Body of pancreas (tissue), 4 donors: ENCODE results near the gene ERLIN1. TPM values are rescaled to one million over a fixed set of nuclear protein-coding genes. Genes with fewer than 3 reads are reported as not detected.

Experiments used
- ATAC-seq: fragments of 150-250 bp; one replicate; pipeline ENCODE4 v1.9.1; 2016
- DNase-seq, 4 donors: peaks; one replicate each; pipeline ENCODE4 v3.0.0-alpha.2; 2019
- H3K27ac ChIP-seq, 4 donors: fragments of 200-600 bp; sonication (generic); 1 replicate in 3 of 4; 2 replicates in 1 of 4; pipeline versions ENCODE4 v1.5.1 to v1.6.1; 2016 to 2019; ENCODE audit warnings: mild to moderate bottlenecking in 1 of 4, mixed read lengths in 1 of 4, moderate library complexity in 1 of 4
- H3K27me3 ChIP-seq, 2 donors: fragments of 200-600 bp; sonication (generic); one replicate each; pipeline ENCODE4 v1.6.0; 2016; ENCODE audit warnings: mild to moderate bottlenecking in 1 of 2
- H3K36me3 ChIP-seq, 2 donors: fragments of 200-600 bp; sonication (generic); replicated peaks in 1 of 2; 2 replicates each; pipeline ENCODE4 v1.5.1; 2016; ENCODE audit warnings: low read depth in 2 of 2; ENCODE audit not compliant: insufficient read depth in 1 of 2
- H3K4me1 ChIP-seq: fragments of 200-600 bp; sonication (generic); one replicate; pipeline ENCODE4 v1.6.0; 2016
- H3K4me3 ChIP-seq, 2 donors: fragments of 200-600 bp; sonication (generic); 1 replicate in 1 of 2; 2 replicates in 1 of 2; pipeline ENCODE4 v1.5.1; 2016 to 2019
- H3K9me3 ChIP-seq, 3 donors: fragments of 200-600 bp; sonication (generic); 1 replicate in 2 of 3; 2 replicates in 1 of 3; pipeline ENCODE4 v1.5.1; 2016
- POLR2A ChIP-seq, 3 donors: fragments of 450-650 bp; IDR thresholded peaks; one replicate each; pipeline ENCODE4 v1.6.1; 2016; ENCODE audit warnings: antibody characterized with exemption in 3 of 3, mild to moderate bottlenecking in 2 of 3
- WGBS, 2 donors: methylation state at CpG; one replicate each; pipeline ENCODE4 v1.1.5; 2017; 5-methylcytosine and 5-hydroxymethylcytosine counted together
- intact Hi-C: fragments of 100-400 bp; cut with DNase I; formaldehyde crosslinking; loops from one replicate; pipeline ENCODE4 v1.15.1; 2023
- total RNA-seq, 2 donors: library from RNA; depleted of rRNA; stranded (reverse); fragments of >200 nt; gene quantifications; one replicate each; pipeline ENCODE4 v1.1.0, GENCODE V29; 2016
- TF ChIP-seq, protein P1 (sequence below), 7 experiments: fragments of 450-650 bp in 4 of 7; fragments of 200-600 bp in 3 of 7; sonication (generic) in 3 of 7; IDR thresholded peaks; one replicate each; pipeline ENCODE4 v1.5.1; 2016 to 2019; ENCODE audit warnings: antibody characterized with exemption in 7 of 7

Gene ERLIN1
- total RNA-seq, 2 donors from 2014 or later, result 3.6 to 14.3 TPM

DNA sequence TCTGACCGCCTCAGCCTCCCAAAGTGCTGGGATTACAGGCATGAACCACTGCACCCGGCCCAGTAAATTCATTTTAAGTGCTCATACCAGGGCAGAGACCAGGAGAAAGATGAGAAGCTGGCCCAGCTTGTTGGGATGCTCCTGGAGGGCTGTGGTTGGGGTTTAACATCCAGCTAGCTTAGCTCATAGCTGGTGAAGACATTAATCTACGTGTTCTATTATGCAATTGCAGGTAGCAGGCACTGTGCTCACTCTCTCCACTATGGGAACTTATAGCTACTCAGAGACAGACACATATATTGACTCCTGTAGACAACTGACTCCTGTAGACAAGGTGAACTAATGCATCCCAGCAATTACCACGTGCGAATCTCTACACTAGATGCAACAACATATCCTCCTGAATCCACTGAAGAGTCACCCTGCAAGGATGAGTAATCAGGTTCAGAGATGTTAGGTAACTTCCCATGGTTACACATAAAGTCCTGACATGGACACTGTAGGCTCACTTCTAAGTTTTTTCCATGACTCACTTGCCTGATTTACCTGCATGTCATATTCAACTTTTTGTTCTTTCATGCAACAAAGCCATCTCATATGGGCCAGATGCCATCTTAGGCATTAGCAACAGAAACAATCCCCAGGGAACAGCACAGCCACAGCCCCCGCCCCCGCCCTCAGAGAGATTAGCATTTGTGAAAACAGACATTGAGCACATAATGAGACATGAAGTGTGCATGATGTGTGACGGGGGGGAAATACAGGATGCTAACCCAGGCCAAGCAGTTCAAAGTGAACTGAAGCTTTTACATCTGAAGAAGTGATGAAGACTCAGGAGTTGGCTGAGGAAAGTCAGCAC lies 37.2 kb downstream of the ERLIN1 start:
- no peak for DNase-seq
- WGBS, 2 donors, result 84 to 91% methylated on average over 8 of the region's 8 CpGs
- H3K27ac ChIP-seq, result no peak overlapping the region
- no peaks in the 10 kb centered on the region for H3K27me3 ChIP-seq
- no peaks in the 10 kb centered on the region for H3K9me3 ChIP-seq
- peaks cover 0 to 13% of the 10 kb centered on the region in 2 donors for H3K36me3 ChIP-seq
- no peak for TF ChIP-seq POLR2A (IDR thresholded peaks at IDR 0.05)
- no peaks in the 10 kb centered on the region for H3K4me1 ChIP-seq
- no peak for ATAC-seq
- no peak overlapping the region for H3K4me3 ChIP-seq
- intact Hi-C loops, result no loop called here

DNA sequence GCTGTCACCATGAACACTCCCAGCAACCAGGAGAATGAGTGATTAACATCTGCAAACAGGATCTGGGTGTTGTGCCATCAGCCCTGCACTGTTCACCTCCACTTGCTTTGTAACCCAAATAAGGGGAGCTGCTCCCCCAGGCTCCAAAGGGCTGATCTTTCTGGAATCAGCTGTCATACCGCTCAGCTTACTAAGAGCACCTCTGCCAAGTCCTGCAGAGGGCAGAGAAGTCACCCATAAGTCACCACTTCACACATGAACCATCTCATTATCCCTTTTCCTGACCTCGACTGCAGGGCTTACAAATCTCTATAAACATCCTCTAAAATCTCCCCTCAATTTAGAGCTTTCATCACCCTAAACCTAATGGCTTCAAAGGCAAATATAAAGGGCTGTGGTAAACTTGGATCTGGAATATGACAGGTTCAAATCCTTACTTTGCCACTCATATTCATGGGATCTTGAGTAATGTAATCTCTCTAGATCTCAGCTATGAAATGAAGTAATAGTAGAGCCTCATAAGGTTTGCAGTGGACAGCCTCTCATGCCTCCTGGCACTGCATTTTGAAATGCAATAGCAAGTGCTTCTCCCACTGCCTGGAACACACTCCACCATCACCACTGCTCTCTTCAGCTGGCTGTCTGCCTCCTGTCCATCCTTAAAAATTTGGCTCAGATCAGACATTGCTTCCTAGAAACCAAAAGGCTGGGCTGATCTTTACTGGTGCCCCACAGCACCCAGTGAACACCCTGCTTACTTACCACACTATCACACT lies 38.8 kb downstream of the ERLIN1 start:
- Histone ChIP-seq H3K4me1 (no peaks in the 10 kb centered on the region), H3K9me3 (no peaks in the 10 kb centered on the region), H3K27me3 (no peaks in the 10 kb centered on the region), H3K4me3 (no peak overlapping the region), H3K36me3 (peaks cover 0 to 10% of the 10 kb centered on the region in 2 donors), H3K27ac (no peak overlapping the region)
- TF ChIP-seq, protein P1, sequence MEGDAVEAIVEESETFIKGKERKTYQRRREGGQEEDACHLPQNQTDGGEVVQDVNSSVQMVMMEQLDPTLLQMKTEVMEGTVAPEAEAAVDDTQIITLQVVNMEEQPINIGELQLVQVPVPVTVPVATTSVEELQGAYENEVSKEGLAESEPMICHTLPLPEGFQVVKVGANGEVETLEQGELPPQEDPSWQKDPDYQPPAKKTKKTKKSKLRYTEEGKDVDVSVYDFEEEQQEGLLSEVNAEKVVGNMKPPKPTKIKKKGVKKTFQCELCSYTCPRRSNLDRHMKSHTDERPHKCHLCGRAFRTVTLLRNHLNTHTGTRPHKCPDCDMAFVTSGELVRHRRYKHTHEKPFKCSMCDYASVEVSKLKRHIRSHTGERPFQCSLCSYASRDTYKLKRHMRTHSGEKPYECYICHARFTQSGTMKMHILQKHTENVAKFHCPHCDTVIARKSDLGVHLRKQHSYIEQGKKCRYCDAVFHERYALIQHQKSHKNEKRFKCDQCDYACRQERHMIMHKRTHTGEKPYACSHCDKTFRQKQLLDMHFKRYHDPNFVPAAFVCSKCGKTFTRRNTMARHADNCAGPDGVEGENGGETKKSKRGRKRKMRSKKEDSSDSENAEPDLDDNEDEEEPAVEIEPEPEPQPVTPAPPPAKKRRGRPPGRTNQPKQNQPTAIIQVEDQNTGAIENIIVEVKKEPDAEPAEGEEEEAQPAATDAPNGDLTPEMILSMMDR (IDR thresholded peaks at IDR 0.05), result no peak
- TF ChIP-seq POLR2A (IDR thresholded peaks at IDR 0.05), result no peak
- WGBS, 2 donors, result 32 to 33% methylated on average over 2 of the region's 2 CpGs
- DNase-seq (no peak), ATAC-seq (no peak)
- intact Hi-C loops, result no loop called here

DNA sequence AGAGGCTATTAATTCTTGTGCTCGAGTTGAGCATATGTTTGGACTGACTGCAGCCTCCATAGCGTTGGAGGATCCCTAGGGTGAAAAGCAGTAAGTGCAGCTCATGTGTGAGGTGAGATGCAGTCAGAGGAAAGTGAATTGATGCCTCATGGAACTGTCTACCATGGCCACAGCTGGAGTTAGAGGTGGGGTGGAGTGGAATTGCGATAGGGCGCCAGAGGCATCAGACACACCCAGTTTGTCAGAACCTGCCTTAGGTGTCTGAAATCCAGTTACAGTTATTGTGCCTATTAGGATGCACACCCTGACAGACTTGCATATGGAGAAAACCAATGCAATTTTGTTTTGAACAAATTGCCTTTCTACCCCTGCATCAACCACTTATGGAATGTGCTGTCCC lies 39.4 kb downstream of the ERLIN1 start:
- intact Hi-C loops, result no loop called here
- TF ChIP-seq, protein P1 (IDR thresholded peaks at IDR 0.05), result no peak
- TF ChIP-seq POLR2A (IDR thresholded peaks at IDR 0.05), result no peak
- 77 to 83% methylated on average over 4 of the region's 4 CpGs for WGBS, 2 donors

DNA sequence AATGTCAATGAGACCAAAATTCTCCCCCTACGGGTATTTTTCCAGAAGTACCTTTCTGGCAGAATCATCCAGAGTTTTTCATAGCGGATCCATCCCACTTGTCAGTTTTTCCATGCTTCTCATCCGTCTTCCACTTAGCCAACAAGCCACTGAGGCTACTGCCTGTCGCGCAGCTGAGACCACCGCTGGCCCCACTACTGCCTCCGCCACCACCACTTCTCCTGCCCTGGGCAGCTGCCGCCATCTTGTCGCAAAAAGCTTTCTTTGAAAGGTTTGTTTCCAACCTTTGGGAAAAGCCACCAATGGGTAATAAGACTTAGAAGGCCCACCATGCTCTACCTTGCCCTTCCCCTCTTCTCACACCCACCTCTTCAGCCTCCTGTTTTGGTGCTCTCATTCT lies 42.1 kb downstream of the ERLIN1 start:
- TF ChIP-seq POLR2A (IDR thresholded peaks at IDR 0.05), result no peak
- TF ChIP-seq, protein P1 (IDR thresholded peaks at IDR 0.05), result no peak
- no peak overlapping the region for H3K27ac ChIP-seq
- intact Hi-C loops, result no loop called here
- no peak for DNase-seq
- H3K27me3 ChIP-seq, result no peaks in the 10 kb centered on the region
- no peaks in the 10 kb centered on the region for H3K36me3 ChIP-seq
- no peaks in the 10 kb centered on the region for H3K4me1 ChIP-seq
- ATAC-seq, result no peak
- 92% methylated on average over 9 of the region's 9 CpGs for WGBS, 2 donors
- H3K4me3 ChIP-seq, result no peak overlapping the region
- H3K9me3 ChIP-seq, result no peaks in the 10 kb centered on the region

More for the DNA sequence above, 39.4 kb downstream of the ERLIN1 start:
- Histone ChIP-seq H3K27me3 (no peaks in the 10 kb centered on the region), H3K27ac (no peak overlapping the region), H3K4me3 (no peak overlapping the region), H3K4me1 (no peaks in the 10 kb centered on the region), H3K36me3 (peaks cover 0 to 4% of the 10 kb centered on the region in 2 donors), H3K9me3 (no peaks in the 10 kb centered on the region)
- no peak for ATAC-seq
- no peak for DNase-seq

DNA sequence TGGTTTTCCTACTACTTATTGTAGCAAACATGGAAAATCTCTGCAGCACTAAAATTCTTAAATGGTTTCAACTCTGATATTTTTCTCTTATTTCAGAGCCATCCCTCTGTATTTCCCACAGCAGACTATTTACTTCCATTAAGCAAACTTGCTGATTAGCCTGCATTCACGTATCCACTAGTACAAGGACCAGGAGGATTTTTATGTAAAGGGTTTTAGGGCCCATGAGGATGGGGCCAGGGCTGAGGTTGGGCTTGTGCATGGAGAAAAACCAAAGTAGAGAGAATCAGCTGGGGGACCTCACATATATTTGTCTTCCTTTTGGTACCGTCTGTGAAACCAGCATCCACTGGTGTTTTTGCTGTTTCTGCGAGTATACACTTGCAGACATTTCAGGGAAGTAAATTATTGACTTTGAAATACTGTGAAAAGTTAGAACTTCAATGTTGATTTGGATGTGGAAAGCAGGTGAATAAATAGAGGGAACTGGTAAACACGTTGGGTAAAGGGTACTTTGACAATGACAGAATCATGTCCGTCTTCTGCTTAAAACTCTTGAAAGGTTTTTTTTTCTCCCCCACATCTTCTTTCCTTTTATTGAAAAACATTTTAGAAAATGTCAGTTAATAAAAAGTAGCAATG lies 44.3 kb downstream of the ERLIN1 start:
- Histone ChIP-seq H3K4me1 (no peaks in the 10 kb centered on the region), H3K4me3 (no peak overlapping the region), H3K27me3 (no peaks in the 10 kb centered on the region), H3K27ac (no peak overlapping the region), H3K36me3 (no peaks in the 10 kb centered on the region), H3K9me3 (no peaks in the 10 kb centered on the region)
- WGBS, 2 donors, result 35 to 43% methylated on average over 5 of the region's 5 CpGs
- no peak for DNase-seq
- intact Hi-C loops, result no loop called here
- ATAC-seq, result no peak
- TF ChIP-seq, protein P1 (IDR thresholded peaks at IDR 0.05), result no peak
- TF ChIP-seq POLR2A (IDR thresholded peaks at IDR 0.05), result no peak
